ENCODE results near the gene PVALEF.
A peak's percentile ranks its signal among the peaks of the same experiment; 100 is the strongest.

The PVALEF gene

DNA sequence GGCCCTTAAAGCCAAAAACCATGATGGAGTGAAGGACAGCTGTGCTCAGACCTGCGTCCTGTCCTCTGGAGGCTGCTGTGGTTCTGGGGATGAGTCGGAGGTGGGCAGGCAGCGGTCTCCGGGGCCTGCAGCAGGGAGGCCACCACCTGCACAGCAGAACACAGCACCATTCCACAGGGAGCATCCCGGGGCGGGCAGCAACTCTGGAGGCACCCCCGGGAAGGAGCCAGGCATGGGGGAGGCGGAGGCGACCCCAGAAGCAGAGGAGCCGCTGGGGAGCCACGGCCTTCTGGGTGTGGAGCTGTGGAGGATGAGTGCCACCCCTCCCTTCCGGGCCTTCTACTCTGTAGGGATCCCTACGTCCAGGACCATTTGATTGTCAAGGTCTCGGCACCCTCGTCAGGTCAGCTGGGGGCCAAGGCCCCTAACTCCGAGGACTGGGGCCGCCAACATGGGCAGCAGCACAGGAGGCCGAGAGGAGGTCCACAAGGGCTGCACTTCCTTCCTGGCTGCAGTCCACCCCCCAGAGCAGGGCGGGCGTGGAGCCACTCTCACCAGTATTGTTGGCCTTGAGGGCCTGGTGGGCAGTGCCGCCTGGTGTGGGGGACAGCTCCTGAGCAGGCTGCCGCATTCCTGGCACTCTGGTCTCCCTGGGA, 33.6 kb downstream of the PVALEF start:
- Histone ChIP-seq H3K9me3 (no peaks in the 10 kb centered on the region), H3K4me1 (peaks cover 13% of the 10 kb centered on the region), H3K4me3 (ENCODE audit: low read depth, low read length) (no peak overlapping the region), H3K27me3 (no peaks in the 10 kb centered on the region), H3K36me3 (peaks cover 12% of the 10 kb centered on the region)
- DNase-seq: no peak
- TF ChIP-seq, protein P1, sequence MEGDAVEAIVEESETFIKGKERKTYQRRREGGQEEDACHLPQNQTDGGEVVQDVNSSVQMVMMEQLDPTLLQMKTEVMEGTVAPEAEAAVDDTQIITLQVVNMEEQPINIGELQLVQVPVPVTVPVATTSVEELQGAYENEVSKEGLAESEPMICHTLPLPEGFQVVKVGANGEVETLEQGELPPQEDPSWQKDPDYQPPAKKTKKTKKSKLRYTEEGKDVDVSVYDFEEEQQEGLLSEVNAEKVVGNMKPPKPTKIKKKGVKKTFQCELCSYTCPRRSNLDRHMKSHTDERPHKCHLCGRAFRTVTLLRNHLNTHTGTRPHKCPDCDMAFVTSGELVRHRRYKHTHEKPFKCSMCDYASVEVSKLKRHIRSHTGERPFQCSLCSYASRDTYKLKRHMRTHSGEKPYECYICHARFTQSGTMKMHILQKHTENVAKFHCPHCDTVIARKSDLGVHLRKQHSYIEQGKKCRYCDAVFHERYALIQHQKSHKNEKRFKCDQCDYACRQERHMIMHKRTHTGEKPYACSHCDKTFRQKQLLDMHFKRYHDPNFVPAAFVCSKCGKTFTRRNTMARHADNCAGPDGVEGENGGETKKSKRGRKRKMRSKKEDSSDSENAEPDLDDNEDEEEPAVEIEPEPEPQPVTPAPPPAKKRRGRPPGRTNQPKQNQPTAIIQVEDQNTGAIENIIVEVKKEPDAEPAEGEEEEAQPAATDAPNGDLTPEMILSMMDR (IDR thresholded peaks at IDR 0.05; ENCODE audit: low read depth, low read length): no peak

DNA sequence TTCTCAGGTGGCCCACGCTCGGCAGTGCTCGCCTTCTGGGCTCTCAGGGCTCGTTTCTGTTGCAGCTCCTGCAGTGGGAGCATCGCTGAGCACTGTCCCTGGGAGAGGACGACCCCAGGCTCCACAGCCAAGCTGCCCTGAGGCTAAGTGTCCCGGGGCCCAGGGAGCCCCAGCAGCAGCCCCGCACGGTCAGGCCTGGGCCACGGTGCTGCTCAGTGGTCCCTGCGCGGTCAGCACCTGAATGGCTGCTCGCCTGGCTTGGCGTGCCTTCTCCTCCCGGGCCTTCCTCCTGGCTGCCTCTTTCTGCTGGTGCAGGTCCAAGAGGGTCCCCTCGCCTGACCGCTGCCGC, 34.1 kb downstream of the PVALEF start:
- no peaks in the 10 kb centered on the region for H3K27me3 ChIP-seq
- H3K4me3 ChIP-seq (ENCODE audit: low read depth, low read length): no peak overlapping the region
- peaks cover 10% of the 10 kb centered on the region for H3K4me1 ChIP-seq
- TF ChIP-seq, protein P1 (IDR thresholded peaks at IDR 0.05; ENCODE audit: low read depth, low read length): no peak
- no peaks in the 10 kb centered on the region for H3K9me3 ChIP-seq
- no peak for DNase-seq
- peaks cover 9% of the 10 kb centered on the region for H3K36me3 ChIP-seq

DNA sequence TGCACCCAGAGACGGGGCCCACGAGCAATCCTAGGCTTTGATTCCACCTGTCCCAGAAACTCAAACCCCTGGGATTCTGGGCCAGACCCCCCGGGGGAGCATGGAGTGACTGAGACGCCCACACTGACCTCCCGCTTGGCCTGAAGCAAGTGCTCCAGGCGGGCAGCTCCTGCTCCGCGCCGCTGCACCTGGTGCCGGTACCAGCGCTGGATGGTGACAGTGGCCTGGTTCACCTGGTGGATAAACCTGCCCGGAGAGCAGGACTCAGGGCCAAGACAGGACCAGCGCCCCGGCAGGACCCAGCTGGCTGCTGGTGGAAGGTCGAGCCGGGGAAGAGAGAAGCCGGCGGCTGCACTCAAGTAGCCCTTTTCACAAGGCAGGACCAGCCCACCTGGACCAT, 34.9 kb downstream of the PVALEF start:
- H3K27me3 ChIP-seq: no peaks in the 10 kb centered on the region
- no peak overlapping the region for H3K4me3 ChIP-seq (ENCODE audit: low read depth, low read length)
- peaks cover 6% of the 10 kb centered on the region for H3K36me3 ChIP-seq
- DNase-seq: no peak
- peaks cover 10% of the 10 kb centered on the region for H3K4me1 ChIP-seq
- no peaks in the 10 kb centered on the region for H3K9me3 ChIP-seq
- TF ChIP-seq, protein P1 (IDR thresholded peaks at IDR 0.05; ENCODE audit: low read depth, low read length): no peak

DNA sequence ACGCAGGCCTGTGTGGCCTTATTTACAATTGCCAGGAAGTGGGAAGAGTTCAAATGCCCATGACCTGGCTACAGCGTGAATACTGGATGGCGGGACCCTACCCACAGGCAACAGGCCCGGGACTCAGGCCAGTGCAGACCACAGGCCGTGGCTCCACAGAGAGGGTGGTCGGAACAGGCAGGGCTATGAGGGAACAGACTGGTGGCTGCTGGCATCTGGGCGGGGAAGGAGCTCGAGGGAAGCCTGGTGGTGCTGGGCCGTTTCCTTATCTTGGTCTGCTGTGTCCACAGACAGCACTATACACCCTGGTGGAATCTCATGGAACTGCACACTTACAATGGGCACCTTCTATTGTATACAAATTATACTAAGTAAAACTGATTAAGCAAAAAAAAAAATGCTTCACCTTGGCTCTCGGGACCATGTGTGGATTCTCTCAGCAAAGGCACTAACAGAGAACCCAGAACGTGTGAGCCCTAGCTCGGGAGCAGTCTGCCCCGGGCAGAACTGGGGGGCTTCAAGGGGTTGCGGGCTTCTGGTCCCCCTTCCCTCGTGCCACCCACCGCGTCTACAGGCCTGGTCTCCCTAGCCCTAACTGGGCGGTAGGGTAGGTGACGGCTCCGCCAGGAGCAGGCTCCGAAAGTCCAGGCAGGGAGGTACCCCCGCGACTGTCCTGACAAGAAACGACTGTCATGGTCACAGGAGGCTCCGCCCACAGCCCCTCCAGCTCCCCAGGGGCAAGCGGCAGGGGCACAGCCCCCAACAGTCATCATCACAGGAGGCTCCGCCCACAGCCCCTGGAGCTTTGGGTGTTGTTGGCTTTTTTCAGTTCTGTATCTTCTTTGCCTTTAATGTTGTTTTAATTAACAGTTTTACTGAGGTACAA, 35.6 kb downstream of the PVALEF start:
- peaks cover 6% of the 10 kb centered on the region for H3K36me3 ChIP-seq
- DNase-seq: peak; percentile 87
- peaks cover 10% of the 10 kb centered on the region for H3K4me1 ChIP-seq
- TF ChIP-seq, protein P1 (IDR thresholded peaks at IDR 0.05; ENCODE audit: low read depth, low read length): peak; percentile 82
- H3K27me3 ChIP-seq: no peaks in the 10 kb centered on the region
- no peak overlapping the region for H3K4me3 ChIP-seq (ENCODE audit: low read depth, low read length)
- H3K9me3 ChIP-seq: no peaks in the 10 kb centered on the region

DNA sequence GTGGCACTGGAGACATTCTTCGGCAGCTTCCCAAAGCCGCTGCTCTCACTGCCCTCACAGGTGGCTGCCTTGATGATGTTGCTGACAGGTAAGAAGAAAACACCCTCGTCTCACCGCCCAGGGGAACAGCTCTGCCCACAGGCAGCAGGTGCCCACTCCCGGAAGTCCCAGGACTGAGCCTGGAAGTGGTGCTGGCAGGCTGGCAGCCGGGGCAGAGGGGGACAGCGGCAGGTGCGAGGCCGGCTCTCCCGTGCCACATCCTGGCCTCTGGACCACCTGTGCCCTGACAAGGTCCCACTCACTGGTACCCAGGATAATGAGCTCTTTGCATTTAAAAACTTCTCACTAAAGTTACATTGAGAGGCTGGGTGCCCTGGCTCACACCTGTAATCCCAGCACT, 37.0 kb downstream of the PVALEF start:
- H3K4me3 ChIP-seq (ENCODE audit: low read depth, low read length): no peak overlapping the region
- no peak for DNase-seq
- peaks cover 6% of the 10 kb centered on the region; the same call in 1 of the 2 replicates for H3K36me3 ChIP-seq
- H3K27me3 ChIP-seq: no peaks in the 10 kb centered on the region
- H3K4me1 ChIP-seq: peaks cover 10% of the 10 kb centered on the region
- H3K9me3 ChIP-seq: no peaks in the 10 kb centered on the region
- TF ChIP-seq, protein P1 (IDR thresholded peaks at IDR 0.05; ENCODE audit: low read depth, low read length): no peak

DNA sequence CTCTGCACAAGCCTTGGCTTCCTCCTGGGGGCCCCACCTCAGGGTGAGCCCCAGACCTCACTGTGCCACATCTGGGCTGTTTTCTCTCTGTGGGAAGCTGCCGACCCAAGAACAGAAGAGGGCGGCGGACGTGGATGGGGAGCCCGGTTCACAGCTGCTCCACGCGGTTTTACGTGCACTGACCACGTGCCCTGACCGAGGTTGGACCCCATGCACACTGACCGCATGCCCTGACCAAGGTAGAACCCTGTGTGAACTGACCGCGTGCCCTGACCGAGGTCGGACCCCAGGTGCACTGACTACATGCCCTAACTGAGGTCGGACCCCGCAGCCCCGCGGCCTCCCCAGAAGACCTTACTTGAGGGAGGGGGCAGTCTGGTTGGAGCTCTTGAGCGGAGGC, 37.8 kb downstream of the PVALEF start:
- Histone ChIP-seq H3K4me3 (ENCODE audit: low read depth, low read length) (no peak overlapping the region), H3K4me1 (peaks cover 10% of the 10 kb centered on the region), H3K9me3 (no peaks in the 10 kb centered on the region), H3K36me3 (peaks cover 8% of the 10 kb centered on the region; the same call in 1 of the 2 replicates), H3K27me3 (no peaks in the 10 kb centered on the region)
- no peak for DNase-seq
- TF ChIP-seq, protein P1 (IDR thresholded peaks at IDR 0.05; ENCODE audit: low read depth, low read length): no peak
